HPDE6-E6E7 (cell line): ENCODE data around the gene PRKG2.

Experiments used
- DNase-seq: peaks from one replicate; pipeline ENCODE4 v3.0.0; 2011; ENCODE audit warnings: missing footprints; ENCODE audit errors: extremely low spot score

Gene PRKG2

GRCh38 chr4:81096566-81096965 is 118.5 kb downstream of the PRKG2 start:
- no peak for DNase-seq

GRCh38 chr4:81095389-81095788 is 119.6 kb downstream of the PRKG2 start:
- no peak for DNase-seq

- DNase-seq: no peak
Observed at GRCh38 chr4:81093720-81094401, 121.2 kb downstream of the PRKG2 start.

- no peak for DNase-seq
Observed at GRCh38 chr4:81085979-81086378, 129.0 kb downstream of the PRKG2 start.

GRCh38 chr4:81085291-81085690 is 129.7 kb downstream of the PRKG2 start:
- no peak for DNase-seq

GRCh38 chr4:81084634-81085033 is 130.4 kb downstream of the PRKG2 start:
- no peak for DNase-seq

GRCh38 chr4:81084029-81084428 is 131.0 kb downstream of the PRKG2 start:
- DNase-seq: peak; percentile 48

GRCh38 chr4:81081156-81081555 is 133.9 kb downstream of the PRKG2 start:
- DNase-seq: no peak

GRCh38 chr4:81071013-81071412 is 144.0 kb downstream of the PRKG2 start:
- no peak for DNase-seq

- DNase-seq: peak; percentile 26
Observed at GRCh38 chr4:81069706-81070331, 145.2 kb downstream of the PRKG2 start.

GRCh38 chr4:81065446-81065845 is 149.6 kb downstream of the PRKG2 start:
- no peak for DNase-seq

GRCh38 chr4:81062001-81062400 is 153.0 kb downstream of the PRKG2 start:
- no peak for DNase-seq

GRCh38 chr4:81061344-81061730 is 153.7 kb downstream of the PRKG2 start:
- no peak for DNase-seq

- DNase-seq: no peak
Observed at GRCh38 chr4:81060587-81061343, 154.3 kb downstream of the PRKG2 start.

GRCh38 chr4:81058621-81059020 is 156.4 kb downstream of the PRKG2 start:
- no peak for DNase-seq

GRCh38 chr4:81052119-81053068 is 162.6 kb downstream of the PRKG2 start:
- DNase-seq: no peak

- no peak for DNase-seq
Observed at GRCh38 chr4:81049907-81050306, 165.1 kb downstream of the PRKG2 start.

- DNase-seq: no peak
Observed at GRCh38 chr4:81049330-81049729, 165.7 kb downstream of the PRKG2 start.

- DNase-seq: no peak
Observed at GRCh38 chr4:81042578-81043365, 172.2 kb downstream of the PRKG2 start.

- DNase-seq: no peak
Observed at GRCh38 chr4:81040012-81040659, 174.9 kb downstream of the PRKG2 start.
